NOMO-1 treated with DMSO at 0.1 percent for 48 hours (cell line): Measurements from ENCODE around the gene ZMYND8.

Experiments
- DNase-seq: peaks from one replicate; lab custom pipeline; 2025; ENCODE audit not compliant: unreplicated experiment; lab: John Stamatoyannopoulos, UW

Gene ZMYND8

DNA sequence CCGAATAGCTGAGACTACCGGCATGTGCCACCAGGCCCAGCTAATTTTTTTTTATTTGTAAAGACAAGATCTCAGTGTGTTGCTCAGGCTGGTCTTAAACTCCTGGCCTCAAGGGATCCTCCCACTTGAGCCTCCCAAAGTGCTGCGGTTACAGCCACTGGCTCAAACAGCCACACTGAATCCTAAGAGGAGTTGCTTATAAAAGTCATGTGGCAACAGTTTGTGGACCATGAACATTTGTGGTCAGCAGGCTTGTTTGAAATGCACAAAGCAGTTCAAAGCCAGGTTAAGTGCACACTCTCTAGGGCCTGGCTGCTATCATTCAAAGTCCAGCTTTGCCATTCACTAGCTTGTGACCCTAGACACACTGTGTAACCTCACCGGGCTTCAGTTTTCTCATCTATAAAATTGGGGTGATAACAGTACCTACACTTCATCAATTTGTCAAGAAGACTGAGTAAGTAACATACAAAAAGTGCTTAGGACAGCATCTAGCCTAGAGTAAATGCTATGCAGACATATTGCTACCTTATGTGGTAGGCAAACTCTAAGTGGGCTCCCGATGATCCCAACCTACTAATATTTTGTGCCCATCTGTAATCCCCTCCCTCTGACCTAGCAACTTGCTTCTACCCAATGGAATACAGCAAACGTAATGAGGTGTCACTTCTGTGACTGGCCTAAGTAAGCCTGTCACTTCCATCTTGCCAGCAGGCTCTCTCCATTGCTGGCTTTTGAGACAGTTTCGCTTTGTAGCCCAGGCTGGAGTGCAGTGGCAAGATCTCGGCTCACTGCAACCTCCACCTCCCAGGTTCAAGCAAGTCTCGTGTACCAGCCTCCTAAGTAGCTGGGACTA lies 122.9 kb downstream of the ZMYND8 start:
- DNase-seq, result no peak

DNA sequence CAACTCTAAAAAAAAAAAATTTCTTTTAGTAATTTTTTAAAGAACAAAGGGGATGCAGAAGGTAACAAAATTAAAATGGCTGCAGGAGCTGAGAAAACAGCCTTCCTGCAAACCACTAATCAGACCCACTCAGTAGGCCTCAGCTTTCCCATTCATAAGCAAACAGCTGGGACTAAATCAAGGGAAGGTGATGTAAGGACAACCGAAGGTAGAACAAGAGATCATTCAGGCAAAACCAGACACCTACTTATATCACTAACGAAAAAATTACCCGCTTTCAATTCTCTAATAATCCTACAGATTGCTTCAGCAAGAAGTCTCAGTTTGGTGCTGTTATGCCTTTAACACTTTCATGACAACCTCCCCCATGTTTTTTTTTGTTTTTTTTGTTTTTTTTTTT lies 124.0 kb downstream of the ZMYND8 start:
- no peak for DNase-seq

DNA sequence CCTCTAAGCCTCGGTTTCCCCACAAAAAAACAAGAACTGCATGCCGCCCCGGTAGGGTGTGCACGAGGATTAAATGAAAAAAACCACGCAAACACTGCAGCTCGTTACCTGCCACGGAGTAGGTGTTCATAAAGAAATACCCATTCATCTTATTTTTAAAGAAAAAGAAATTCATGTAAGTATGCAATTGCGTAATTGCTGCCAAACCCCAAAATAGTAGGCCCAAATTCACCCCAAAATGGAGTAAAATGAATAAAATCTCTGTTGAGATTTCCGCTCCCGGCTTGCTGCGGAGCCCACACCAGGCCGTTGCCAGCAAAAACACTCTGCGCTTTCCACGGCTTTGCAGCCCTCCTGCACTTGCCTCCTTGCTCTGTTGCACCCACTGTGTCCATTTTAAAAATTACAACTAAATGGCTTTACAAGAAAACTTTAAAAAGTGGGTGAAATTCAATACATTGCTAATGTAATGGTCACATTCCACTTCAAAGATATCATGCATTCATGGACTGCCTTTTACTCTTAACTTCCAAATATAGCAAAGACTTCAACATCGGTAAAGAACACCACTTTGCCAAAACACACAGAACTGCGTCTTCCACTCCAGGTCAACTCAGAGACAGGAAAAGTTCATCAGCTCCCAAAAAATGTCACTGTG lies 125.0 kb downstream of the ZMYND8 start:
- DNase-seq, result no peak

DNA sequence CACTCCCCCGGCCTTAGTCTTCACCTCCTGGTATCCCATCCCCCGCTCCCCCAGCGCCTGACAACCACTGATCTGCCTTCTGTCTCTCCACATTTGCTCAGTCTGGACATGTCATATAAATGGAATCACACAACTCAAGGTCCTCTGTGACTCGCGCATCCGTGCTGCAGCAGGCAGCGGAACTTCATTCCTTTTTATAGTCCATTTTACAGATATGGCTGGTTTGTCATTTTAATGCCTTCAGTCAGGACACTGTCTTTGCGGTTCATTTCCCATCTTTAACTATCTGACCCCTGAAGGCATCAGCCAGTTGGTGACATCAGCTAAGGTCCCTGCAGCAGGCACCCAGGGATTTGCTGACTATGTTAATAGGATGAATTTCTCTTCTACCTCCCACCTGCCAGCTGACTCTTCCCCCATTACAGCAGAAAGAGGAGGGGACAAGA lies 125.7 kb downstream of the ZMYND8 start:
- no peak for DNase-seq

DNA sequence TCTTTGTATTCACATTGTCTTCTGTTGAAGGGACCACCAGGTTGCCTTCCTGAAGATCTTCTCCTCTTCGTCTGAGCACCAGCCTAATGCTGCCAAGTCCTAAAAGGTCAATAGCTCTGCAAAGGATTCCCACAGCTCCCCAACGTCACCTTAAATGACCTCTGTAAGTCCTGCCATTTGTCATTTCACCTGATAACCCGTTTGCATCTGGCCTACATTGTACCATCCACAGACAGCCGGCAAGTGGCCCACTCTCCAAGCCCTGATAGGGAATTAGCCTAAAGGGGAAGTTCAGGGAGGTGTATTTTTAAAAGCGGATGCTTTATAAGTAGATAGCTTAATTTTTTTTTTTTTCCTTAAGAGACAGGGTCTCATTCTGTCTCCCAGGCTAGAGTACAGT lies 127.8 kb downstream of the ZMYND8 start:
- DNase-seq, result no peak

DNA sequence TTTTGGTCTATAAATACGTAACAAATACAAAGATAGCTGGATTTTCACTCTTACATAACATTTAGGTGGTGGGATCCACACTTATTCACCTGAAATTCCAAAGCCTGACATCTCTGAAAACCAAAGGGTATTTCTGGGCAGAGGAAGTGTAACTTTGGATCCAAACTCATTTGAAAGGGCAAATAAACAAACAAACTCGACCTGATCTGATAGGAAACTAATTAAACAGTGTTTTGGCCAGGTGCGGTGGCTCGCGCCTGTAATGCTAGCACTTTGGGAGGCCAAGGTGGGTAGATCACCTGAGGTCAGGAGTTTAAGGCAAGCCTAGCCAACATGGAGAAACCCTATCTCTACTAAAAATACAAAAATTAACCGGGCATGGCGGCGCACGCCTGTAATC lies 128.9 kb downstream of the ZMYND8 start:
- no peak for DNase-seq

DNA sequence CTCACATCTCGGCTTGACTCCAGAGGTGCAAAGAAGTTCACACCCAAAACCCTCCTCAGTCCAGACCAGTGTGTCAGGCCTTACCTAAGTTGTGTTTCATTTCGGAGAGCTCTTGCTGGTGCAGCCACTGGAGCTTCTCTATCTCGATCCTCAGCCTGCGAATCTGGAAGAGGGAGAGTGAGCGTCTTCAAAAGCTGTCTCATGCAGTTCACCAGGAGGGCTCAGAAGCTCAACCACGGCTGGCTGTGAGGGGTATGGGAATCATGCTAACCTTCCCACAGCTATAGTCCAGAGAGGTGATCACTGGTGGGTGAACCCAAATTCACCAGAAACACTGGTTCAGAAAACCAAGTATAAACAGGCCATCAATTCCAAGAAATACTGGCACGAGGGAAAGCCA lies 129.4 kb downstream of the ZMYND8 start:
- DNase-seq, result no peak

DNA sequence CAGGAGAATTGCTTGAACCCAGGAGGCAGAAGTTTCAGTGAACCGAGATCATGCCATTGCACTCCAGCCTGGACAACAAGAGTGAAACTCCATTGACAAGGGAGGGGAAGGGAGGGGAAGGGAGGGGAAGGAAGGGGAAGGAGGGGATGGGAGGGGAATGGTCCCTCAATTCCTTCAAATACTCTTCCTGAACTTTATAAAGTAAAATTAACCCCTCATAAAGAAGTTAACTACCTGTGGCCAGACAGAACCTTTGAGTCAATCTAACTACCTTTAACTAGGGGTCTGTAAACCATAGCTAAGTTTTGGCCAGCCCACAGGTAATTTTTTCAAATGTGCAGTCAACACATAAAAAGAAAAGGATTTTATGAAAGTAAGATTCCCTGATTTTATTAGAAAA lies 131.0 kb downstream of the ZMYND8 start:
- DNase-seq, result no peak

DNA sequence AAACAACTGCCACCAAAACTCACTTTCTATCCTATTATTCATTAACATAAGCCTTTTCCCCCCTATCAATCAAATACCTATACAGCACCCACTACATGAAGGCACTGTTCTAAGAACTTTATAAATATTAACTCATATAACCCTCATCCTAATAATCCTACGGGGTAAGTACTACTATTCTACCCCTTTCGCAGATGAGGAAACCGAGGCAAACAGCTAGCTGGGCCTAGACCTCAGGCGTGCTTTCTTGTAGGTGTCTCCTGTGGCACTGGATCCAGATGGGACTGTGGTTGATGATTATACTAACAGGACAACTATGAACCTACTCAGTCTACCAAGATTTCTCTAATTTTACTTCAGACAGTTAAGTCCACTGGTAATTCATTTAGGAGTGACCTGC lies 131.6 kb downstream of the ZMYND8 start:
- no peak for DNase-seq

DNA sequence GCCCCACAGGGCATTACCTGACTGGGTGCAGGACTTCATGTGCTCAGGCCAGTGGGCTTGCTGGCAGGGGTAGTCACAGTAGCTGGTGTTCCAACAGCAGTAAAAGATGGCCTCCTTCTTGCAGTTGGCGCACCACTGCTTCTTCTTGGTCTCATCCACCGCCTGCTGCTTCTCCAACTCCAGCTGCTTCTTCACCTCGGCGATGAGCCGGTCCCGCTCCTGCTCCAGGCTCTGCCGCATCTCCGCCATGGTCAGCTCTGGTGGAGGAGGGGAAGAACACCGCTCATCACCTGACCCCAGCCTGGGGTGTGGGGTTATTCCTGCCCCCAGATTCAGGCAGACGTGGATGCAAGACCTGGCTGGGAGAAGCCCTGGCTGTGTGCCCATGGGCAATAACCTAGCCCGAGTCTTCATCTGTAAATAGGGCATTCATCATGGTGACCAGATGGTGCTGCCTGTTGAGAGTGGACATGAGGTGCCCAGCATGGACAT lies 132.2 kb downstream of the ZMYND8 start:
- no peak for DNase-seq

DNA sequence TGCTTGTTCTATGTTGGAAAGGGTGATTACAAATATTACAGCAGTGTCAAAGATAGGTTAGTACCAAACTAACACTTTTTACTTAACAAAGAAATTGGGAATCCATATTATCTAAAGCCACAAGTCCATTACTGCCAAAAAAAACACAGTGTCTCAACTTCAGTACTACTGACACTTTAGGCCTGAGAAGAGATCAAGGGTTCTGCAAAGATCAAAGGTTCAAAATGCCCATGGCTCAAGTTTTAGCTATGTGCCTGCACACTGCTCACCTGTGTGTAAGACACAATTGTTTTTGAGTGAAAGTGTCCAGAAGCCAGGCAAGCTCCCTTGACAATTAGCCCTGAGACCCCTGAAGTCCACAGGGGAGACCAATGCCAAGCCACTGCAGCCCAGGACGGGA lies 132.6 kb downstream of the ZMYND8 start:
- no peak for DNase-seq

DNA sequence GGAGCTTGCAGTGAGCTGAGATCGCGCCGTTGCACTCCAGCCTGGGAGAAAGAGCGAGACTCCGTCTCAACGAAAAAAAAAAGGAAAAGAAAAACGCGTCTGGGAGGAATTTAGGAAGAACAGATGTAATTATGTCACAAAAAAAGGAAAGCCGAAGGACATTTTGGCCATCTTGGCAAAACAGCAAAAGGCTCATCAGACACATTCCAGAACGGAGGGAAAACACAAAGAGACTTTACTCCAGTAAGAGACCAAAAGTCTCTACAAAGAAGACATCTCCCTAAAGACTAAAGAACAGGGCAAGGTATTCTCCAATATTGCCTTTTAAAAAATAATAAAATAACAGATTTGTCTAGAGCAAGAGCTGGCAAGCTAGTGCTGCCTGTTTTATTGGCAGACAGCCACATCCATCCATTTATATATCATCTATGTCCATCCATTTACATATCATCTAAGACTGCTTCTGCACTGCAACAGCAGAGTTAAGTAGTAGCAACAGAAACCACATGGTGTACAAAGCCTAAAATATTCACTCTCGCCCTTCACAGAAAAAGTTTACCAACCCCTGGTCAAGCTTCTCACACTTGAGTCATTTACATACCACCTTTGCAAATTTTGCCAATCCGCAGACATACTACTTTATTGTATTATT lies 133.9 kb downstream of the ZMYND8 start:
- DNase-seq, result no peak

DNA sequence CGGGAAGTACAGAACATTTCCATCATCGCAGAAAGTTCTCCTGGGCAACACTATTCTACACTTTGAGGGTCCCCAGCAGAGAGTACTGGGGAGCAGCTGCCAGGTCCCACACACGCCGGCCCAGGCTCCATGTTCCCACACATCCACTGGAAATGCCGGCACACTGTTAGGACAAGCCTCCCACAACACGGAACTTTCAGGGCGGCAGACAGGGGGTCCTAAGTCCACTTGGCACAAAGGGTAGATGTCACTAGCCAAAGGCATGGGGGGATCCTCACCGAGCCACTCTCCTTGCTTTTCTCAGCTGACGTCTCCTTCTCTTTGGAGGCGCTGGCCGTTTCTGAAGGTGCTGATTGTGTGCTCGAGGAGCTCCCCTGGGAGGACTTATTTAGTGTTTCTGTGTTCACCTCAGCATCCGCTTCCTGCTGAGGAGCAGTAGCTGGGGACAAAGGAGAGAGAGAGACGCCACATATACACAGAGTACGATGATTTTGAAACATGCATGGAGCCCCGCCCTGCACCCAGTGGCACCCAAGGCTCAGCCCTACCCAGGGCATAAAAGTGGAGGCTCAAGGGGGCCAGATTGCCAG lies 135.4 kb downstream of the ZMYND8 start:
- DNase-seq, result no peak

DNA sequence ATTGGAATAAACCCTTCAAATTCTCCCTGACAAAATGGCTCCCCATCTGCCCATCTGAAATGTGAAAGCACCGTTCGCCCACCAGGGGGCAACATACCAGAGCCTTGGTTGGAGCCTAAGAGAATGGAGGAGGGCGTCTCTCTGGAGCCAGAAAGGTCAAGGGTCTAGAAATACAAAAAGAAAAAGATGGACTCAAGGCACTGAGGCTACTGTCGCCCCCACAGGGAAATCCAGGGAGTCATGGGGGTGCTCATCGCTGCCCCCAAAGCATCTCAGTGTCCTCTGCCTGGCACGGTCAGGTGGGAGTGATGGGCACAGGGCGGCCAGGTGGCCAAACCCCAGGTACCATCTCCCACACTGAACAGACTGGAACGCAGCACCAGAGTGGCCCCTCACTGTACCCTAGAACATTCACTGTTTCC lies 136.3 kb downstream of the ZMYND8 start:
- no peak for DNase-seq

DNA sequence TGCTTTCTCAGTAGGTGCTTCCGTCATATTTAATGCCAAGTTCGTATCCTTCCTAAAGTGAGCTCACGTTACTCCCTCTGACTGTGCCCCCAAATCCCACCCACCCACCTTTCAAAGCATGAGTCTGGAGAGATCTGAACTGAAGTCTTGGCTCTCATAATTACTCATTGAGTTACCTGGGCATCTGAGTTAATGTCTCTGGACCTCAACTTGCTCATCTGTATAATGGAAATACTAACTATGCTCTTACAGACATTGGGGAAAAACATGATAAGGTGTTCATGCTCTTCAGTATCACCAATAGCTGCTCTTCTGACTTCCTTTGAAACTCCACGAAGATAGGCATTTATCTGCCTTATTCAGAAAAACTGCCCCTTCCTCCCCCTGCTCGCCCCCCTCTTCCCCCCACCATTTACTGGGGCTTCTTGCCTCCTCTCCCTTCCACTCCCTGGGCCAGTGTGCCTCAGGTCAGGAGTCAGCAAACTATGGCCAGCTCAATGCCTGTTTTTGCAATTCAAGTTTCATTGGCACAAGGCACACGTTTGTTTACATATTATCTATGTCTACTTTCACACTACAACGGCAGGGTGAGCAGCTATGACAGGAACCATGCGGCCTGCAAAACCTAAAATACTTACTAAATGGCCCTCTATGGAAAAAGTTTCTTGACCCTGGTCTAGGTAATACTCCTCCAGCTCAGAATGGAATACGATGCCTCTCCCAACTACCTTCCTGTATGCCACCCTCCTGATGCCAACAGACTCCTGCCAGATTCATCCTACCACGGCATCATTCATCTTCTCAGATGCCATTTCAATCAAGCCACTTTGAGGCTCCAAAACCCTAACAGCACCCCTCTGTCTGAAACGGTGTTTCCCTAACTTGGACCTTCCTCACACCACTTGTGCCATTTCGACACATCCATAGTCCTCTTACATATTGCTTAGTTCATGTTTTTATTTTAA lies 138.7 kb downstream of the ZMYND8 start:
- DNase-seq, result no peak

DNA sequence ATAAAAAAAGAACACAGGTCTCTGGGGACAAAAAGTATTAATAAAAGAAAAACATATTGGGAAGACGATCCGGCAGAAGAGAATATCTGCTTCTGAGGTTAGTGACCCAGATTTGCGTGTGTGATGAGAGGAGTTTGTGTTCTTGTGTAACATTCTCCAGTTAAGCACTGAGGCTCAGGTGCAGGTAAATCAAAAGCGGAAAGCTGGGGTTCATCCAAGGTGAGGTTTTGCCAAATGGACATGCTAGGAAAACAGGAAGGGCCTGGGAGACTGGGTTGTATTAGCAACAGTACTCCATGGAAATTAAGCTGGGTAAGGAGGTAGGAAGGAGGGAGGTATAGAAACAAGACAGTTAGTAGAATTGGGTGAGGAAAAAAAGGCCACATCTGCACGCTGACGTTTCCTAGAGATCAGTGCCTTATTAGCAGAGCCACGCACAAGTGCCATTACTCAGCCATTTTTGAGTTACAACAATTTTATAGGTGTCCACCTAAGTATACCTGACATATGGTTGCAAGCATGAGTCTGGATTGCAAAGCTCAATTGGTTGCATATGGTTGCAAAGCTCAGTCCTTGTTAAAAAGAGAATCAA lies 139.6 kb downstream of the ZMYND8 start:
- DNase-seq, result no peak

DNA sequence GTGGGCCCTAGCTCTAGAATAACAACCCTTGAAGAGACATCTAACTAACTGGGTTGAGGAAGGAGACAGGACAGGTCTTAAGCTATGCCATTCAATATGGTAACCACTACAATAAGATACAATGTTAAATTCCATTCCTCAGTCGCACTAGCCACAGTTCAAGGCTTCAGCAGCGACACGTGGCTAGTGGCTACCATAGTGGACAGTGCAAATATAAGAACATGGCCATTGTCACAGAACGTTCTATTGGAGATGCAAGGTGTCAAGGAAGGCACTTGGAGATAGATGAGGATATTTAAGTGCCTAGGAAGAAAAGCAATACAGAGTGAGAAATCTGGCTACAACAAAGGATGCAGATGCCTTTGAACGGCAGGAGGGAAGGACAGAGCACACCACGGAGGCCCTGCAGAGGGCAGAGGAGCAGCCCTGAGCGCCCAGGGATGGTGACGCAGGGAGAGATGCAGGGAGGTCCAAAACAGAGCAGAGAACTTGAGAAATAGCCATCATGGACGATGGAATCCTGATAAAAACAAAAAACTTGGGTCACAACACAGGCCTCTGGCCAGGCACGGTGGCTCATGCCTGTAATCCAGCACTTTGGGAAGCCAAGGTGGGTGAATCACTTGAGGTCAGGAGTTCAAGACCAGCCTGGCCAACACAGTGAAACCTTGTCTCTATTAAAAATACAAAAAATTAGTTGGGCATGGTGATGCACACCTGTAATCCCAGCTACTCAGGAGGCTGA lies 140.7 kb downstream of the ZMYND8 start:
- no peak for DNase-seq

DNA sequence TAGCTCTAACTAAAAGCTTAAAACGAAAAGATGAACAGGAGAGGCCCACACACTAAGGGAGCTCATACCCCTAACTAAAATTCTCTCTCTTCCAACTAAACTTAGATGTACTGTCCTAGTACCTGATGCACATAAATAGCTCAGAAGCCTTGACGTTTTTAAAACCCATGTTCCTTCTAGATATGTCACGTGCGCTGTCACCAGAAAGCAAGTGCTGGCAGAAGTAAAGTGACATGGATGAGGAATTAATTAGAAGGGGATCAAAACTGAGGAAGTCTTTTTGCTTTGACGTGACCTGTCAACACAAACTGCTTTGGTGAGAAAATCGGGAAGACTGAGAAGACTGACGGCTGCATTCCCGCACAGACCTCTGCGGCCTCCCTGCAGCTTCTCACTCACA lies 142.5 kb downstream of the ZMYND8 start:
- no peak for DNase-seq

DNA sequence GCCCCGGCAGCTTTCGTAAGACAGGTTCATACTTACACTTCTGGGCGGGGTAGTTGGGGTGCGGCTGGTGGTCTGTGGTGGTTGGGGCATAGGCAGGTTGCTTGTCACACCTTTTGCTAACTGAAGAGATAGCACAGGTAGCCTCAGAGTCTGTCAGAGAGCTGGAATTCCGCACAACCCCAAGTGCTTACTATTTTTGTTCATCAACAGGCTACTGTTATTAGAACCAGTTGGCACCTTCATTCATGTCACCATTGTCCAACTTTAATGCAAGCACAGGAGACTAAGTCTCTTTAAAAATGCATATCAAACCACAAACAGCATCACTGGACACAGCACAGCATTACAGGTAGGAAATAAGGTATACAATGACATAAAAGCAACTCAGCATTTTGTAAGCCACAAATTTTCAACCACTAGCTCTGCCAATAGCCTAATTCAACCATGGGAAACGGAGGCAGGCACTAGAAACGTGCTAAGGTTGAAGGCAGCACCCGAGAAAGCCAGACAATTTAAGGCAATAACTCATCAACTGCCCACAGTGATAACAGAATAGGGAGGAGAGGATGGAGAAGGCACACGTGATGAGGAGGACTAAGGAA lies 143.8 kb downstream of the ZMYND8 start:
- DNase-seq, result no peak
